Sigmoid colon (tissue), 7 donors: Measurements from ENCODE around the gene FNTB. TPM values are rescaled to one million over a fixed set of nuclear protein-coding genes. Genes with fewer than 3 reads are reported as not detected.
A peak's percentile ranks its signal among the peaks of the same experiment; 100 is the strongest.

Experiments used
- DNase-seq: peaks from one replicate; pipeline ENCODE4 v3.0.0-alpha.2; 2019
- H3K27ac ChIP-seq, 4 donors: fragments of 200-600 bp; sonication (generic); one replicate each; pipeline ENCODE4 v1.5.1; 2016 to 2019; ENCODE audit warnings: mild to moderate bottlenecking in 1 of 4
- H3K27me3 ChIP-seq, 3 donors: fragments of 200-600 bp; sonication (generic); one replicate each; pipeline ENCODE4 v1.5.1; 2019; ENCODE audit warnings: mild to moderate bottlenecking in 1 of 3
- H3K36me3 ChIP-seq, 4 donors: fragments of 200-600 bp; sonication (generic); one replicate each; pipeline ENCODE4 v1.5.1; 2016 to 2019
- H3K4me1 ChIP-seq, 4 donors: fragments of 200-600 bp; sonication (generic); one replicate each; pipeline ENCODE4 v1.5.1; 2017 to 2019
- H3K4me3 ChIP-seq, 4 donors: fragments of 200-600 bp; sonication (generic); one replicate each; pipeline ENCODE4 v1.5.1; 2017 to 2019; ENCODE audit warnings: mild to moderate bottlenecking in 2 of 4, moderate library complexity in 1 of 4
- H3K9me3 ChIP-seq, 4 donors: fragments of 200-600 bp in 3 of 4; sonication (generic) in 3 of 4; one replicate each; pipeline versions ENCODE4 v1.5.1 to v1.6.1; 2013 to 2019
- EP300 ChIP-seq, 4 donors: sonication (generic); formaldehyde crosslinking; IDR thresholded peaks; one replicate each; pipeline ENCODE4 v1.6.1; 2017; ENCODE audit warnings: antibody characterized with exemption in 4 of 4
- POLR2A ChIP-seq, 2 donors: fragments of 450-650 bp; IDR thresholded peaks; one replicate each; pipeline ENCODE4 v1.6.1; 2016; ENCODE audit warnings: antibody characterized with exemption in 2 of 2, mild to moderate bottlenecking in 2 of 2, moderate library complexity in 2 of 2
- POLR2AphosphoS5 ChIP-seq, 4 donors: sonication (generic); formaldehyde crosslinking; IDR thresholded peaks; one replicate each; pipeline ENCODE4 v1.6.1; 2017; ENCODE audit warnings: antibody characterized with exemption in 4 of 4
- WGBS, 2 donors: extraction: QIAGEN DNeasy Blood & Tissue Kit; methylation state at CpG; one replicate each; pipeline ENCODE4 v1.1.7; 2013; 5-methylcytosine and 5-hydroxymethylcytosine counted together
- intact Hi-C: fragments of 100-400 bp; cut with DNase I; formaldehyde crosslinking; loops from one replicate; pipeline ENCODE4 v1.15.1; 2023
- polyA plus RNA-seq, 3 donors: library from polyadenylated mRNA; stranded (reverse); fragments of 200-250 nt; gene quantifications; one replicate each; pipeline ENCODE4 v1.2.3, GENCODE V29; 2013
- total RNA-seq, 4 donors: library from RNA; depleted of rRNA; stranded (reverse); fragments of >200 nt; gene quantifications; one replicate each; pipeline ENCODE4 v1.1.0, GENCODE V29; 2016
- TF ChIP-seq, protein P1 (sequence below), 4 experiments: fragments of 450-650 bp in 3 of 4; fragments of 200-600 bp in 1 of 4; IDR thresholded peaks; one replicate each; pipeline ENCODE4 v1.5.1; 2016 to 2019; ENCODE audit warnings: antibody characterized with exemption in 4 of 4, mild to moderate bottlenecking in 3 of 4, moderate library complexity in 2 of 4
- donor health status: healthy with polysubstance abuse.
- donor health status: Bipolar disorder and iron deficiency.
- donor health status: healthy.

FNTB gene
- total and polyA plus RNA-seq, 7 donors = 6.9 to 13.0 (median 10.7) TPM

DNA sequence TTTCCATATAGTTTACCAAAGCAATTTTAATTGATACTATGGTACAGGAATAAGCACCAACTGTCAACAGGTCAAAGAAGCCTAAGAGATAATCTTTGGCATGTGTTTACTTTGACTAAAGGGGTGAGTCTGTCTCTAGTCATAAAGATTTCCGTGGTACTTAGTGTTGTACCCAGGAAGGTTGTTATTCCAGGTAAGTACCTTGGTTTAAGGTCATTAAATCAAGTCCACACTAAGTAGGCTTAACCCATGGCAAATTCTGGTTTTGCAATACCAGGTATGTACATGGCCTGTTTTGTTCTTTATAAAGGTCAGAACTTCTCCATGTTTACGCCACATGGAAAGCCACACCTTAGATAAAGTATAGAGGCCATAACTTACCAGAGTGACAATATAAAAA lies 105.7 kb downstream of the FNTB start:
- Histone ChIP-seq H3K36me3 (peaks cover 15 to 70% (median 35%) of the 10 kb centered on the region in 4 donors), H3K27me3 (no peaks in the 10 kb centered on the region), H3K4me1 (peaks cover 0 to 49% (median 44%) of the 10 kb centered on the region in 4 donors), H3K4me3 (no peak overlapping the region), H3K27ac (no peak overlapping the region), H3K9me3 (no peaks in the 10 kb centered on the region)
- 20 to 64% methylated on average over 2 of the region's 2 CpGs for WGBS, 2 donors
- intact Hi-C loops = loop anchor here (10.0 kb wide), 1 partner anchor 1368 kb away; the partner anchor contains the start of gene SGPP1
- no peak for DNase-seq
- TF ChIP-seq POLR2A (IDR thresholded peaks at IDR 0.05) (no peak), EP300 (IDR thresholded peaks at IDR 0.05) (no peak), POLR2AphosphoS5 (IDR thresholded peaks at IDR 0.05) (no peak)
- TF ChIP-seq, protein P1, sequence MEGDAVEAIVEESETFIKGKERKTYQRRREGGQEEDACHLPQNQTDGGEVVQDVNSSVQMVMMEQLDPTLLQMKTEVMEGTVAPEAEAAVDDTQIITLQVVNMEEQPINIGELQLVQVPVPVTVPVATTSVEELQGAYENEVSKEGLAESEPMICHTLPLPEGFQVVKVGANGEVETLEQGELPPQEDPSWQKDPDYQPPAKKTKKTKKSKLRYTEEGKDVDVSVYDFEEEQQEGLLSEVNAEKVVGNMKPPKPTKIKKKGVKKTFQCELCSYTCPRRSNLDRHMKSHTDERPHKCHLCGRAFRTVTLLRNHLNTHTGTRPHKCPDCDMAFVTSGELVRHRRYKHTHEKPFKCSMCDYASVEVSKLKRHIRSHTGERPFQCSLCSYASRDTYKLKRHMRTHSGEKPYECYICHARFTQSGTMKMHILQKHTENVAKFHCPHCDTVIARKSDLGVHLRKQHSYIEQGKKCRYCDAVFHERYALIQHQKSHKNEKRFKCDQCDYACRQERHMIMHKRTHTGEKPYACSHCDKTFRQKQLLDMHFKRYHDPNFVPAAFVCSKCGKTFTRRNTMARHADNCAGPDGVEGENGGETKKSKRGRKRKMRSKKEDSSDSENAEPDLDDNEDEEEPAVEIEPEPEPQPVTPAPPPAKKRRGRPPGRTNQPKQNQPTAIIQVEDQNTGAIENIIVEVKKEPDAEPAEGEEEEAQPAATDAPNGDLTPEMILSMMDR (IDR thresholded peaks at IDR 0.05) = no peak

DNA sequence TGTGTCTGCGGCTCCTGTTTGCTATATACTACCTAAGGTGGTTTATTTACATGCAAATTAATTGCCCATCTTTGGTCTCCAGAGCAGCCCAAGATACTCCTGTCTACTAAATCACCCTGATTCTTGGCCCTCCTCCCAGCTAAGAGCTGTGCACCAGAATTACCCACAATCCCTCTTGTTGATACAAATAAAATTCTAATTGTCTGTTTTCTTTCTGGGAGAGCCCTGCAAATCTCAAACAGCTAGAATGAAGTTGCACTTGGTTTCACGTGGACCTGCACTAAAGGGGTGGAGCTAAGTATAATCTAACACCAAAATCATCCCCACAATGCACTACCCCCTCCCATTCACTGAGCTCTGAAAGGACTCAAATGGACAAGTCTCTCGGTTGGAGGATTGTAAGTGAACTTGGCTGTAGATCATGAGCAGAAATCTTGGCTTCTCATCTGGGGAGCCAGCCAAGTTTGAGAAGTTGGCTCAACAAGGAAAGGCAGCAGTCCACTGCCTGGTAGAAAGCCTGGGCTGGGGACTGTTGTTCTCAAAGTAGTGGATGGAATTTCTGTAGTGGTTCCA lies 109.0 kb downstream of the FNTB start:
- H3K36me3 ChIP-seq = peaks cover 15 to 36% (median 26%) of the 10 kb centered on the region in 4 donors
- H3K4me3 ChIP-seq = no peak overlapping the region
- no peaks in the 10 kb centered on the region for H3K27me3 ChIP-seq
- TF ChIP-seq POLR2A (IDR thresholded peaks at IDR 0.05) (no peak), POLR2AphosphoS5 (IDR thresholded peaks at IDR 0.05) (peak; percentile 39 to 77 (median 65))
- WGBS, 2 donors = 12 to 45% methylated on average over 3 of the region's 3 CpGs
- peak; percentile 91 for DNase-seq
- intact Hi-C loops = loop anchor here (5.0 to 10.0 kb wide), 2 partner anchors 68 to 1371 kb away; partner anchors contain the start of gene SGPP1
- H3K4me1 ChIP-seq = peaks cover 0 to 81% (median 75%) of the 10 kb centered on the region in 4 donors
- H3K9me3 ChIP-seq = no peaks in the 10 kb centered on the region
- H3K27ac ChIP-seq = peak overlapping the region; percentile 59 to 96 (median 75)

DNA sequence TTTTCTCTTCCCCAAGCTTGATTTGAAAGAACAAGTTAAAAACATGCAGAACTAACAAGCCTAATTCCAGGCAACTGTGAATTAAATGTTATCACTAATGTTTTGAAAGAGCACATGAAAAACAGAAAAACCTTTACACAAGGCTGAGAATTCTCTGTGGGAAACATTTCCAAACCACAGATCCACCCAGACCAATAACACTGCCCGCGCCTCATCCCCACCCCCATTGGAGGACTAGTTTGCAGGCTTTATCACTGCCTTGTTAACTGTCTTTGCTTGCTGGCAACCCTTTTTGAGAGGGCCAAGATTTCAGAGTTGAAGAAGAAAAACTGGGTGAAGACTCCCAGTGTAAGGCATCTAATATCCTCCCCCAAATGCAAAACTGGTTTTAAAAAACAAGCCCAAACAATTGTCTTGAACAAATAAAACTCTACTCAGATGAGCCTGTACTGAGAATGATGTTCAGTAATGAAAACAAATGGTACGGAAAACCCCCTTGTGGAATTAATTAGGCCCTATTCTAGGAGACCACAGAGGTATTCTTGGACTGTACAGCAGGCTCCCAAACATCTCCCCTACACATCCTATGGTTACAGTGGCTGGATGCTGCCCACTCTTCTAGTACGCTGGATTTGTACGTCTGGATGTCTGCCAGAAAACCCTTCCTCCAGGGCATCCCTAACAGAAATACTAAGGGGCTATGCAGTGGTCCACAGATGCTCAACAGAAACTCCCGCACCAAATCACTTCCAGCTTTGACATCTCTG lies 109.8 kb downstream of the FNTB start:
- H3K36me3 ChIP-seq = peaks cover 13 to 28% (median 23%) of the 10 kb centered on the region in 4 donors
- DNase-seq = no peak
- no peak overlapping the region for H3K4me3 ChIP-seq
- intact Hi-C loops = loop anchor here (5.0 to 10.0 kb wide), 2 partner anchors 69 to 1372 kb away; partner anchors contain the start of gene SGPP1
- peak overlapping the region; percentile 59 to 96 (median 75) for H3K27ac ChIP-seq
- 61 to 79% methylated on average over 6 of the region's 6 CpGs for WGBS, 2 donors
- no peaks in the 10 kb centered on the region for H3K9me3 ChIP-seq
- H3K27me3 ChIP-seq = no peaks in the 10 kb centered on the region
- TF ChIP-seq, protein P1 (IDR thresholded peaks at IDR 0.05) = no peak
- no peak for TF ChIP-seq EP300 (IDR thresholded peaks at IDR 0.05)
- no peak for TF ChIP-seq POLR2A (IDR thresholded peaks at IDR 0.05)
- no peak for TF ChIP-seq POLR2AphosphoS5 (IDR thresholded peaks at IDR 0.05)
- peaks cover 0 to 84% (median 80%) of the 10 kb centered on the region in 4 donors for H3K4me1 ChIP-seq

DNA sequence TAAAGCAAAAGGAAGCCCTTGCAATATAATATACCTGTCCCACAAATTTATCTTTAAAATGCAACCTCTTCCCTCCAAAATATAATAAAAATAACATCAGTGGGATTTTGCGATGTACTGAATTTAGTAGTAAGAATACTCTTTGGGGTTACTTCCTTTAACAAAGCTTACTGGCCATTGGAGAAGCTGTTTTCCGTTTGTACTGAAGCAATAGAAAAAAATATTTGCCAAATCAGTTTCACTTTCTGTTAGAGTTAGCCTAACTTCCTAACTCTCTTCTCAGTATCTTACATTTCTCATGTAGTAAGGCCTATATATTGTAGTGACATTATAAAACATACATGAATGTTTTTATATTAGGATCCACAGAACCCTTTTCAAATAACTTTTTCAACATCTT lies 111.9 kb downstream of the FNTB start:
- WGBS, 2 donors = 7 to 13% methylated on average over 2 of the region's 2 CpGs
- TF ChIP-seq EP300 (IDR thresholded peaks at IDR 0.05) (no peak), POLR2A (IDR thresholded peaks at IDR 0.05) (no peak), POLR2AphosphoS5 (IDR thresholded peaks at IDR 0.05) (peak in 1 of 4 donors; percentile 21)
- TF ChIP-seq, protein P1 (IDR thresholded peaks at IDR 0.05) = no peak
- H3K4me1 ChIP-seq = peaks cover 0 to 87% (median 79%) of the 10 kb centered on the region in 4 donors

More for the DNA sequence above, 111.9 kb downstream of the FNTB start:
- H3K36me3 ChIP-seq = peaks cover 0 to 7% (median 4%) of the 10 kb centered on the region in 4 donors
- no peaks in the 10 kb centered on the region for H3K9me3 ChIP-seq
- intact Hi-C loops = loop anchor here (5.0 to 10.0 kb wide), 2 partner anchors 71 to 1374 kb away; partner anchors contain the start of gene SGPP1
- H3K4me3 ChIP-seq = peak overlapping the region in 3 of 4 donors; percentile 3 to 21 (median 5)
- no peak for DNase-seq
- H3K27me3 ChIP-seq = no peaks in the 10 kb centered on the region
- H3K27ac ChIP-seq = peak overlapping the region; percentile 34 to 96 (median 75)
